ENCODE measurements around the gene AKAP17A.

The AKAP17A gene

DNA sequence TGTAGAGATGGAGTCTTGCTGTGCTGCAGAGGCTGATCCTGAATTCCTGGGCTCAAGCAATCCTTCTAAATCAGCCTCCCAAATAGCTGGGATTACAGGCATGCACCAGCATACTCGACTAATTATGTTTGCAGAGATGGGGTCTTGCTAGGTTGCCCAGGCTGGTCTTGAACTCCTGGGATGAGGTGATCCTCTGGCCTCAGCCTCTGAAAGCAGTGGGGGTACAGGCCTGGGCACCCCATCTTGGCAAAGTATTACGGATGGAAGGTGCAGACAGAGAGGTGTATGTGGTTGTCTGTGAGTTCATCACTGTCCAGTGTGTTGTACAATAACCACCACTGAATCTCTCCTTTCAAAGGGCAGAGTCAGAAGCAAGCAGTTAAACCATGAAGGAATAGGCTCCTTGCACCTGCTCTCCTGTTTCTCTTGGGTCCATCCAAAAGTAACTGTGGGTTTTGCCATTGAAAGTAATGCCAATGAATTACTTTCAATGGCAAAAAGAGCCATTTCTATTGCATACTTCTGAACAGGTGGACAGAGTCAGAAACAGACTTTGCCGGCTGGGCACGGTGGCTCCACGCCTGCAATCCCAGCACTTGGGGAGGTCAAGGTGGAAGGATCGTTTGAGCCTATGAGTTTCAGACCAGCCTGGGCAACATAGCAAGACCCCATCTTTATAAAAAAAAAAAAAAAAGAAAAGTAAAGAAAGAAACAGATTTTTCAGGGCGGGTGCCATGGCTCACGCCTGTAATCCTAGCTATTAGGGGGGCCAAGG is 7.0 kb upstream of the AKAP17A start:
- DNase-seq = no peak

GRCh38 chrX:1587161-1587560 is 4.2 kb upstream of the AKAP17A start:
- no peak for DNase-seq

DNA sequence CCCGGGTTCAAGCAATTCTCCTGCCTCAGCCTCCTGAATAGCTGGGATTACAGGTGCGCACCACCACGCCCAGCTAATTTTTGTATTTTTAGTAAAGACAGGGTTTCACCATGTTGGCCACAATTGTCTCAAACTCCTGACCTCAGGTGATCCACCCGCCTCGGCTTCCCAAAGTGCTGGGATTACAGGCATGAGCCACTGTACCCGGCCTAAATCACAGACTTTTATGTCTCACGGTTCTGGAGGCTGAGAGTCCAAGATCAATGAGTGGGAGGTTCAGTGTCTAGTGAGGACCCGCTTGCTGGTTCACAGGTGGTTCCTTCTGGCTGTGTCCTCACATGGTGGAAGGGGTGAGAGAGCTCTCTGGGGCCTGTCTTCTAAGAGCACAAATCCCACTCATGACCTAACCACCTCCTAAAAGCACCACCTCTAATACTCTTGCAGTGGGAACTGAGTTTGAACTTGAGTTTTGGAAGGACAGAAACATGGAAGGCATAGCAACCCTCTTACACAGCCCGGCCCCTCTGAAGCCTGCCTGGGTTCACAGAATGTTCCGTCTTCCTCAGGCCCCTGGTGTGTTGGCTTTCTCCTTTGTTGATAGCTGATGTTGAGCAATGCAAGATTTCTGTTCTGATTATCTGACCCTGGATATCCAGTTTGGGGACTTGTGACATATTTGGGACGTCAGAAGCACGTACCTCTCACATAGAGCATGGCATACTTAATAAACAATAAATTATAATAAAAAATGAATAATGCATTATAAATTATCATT is 1.9 kb upstream of the AKAP17A start:
- DNase-seq = peak; percentile 82

- no peak for DNase-seq
Observed at GRCh38 chrX:1591863-1592469, 562 bp downstream of the AKAP17A start.

DNA sequence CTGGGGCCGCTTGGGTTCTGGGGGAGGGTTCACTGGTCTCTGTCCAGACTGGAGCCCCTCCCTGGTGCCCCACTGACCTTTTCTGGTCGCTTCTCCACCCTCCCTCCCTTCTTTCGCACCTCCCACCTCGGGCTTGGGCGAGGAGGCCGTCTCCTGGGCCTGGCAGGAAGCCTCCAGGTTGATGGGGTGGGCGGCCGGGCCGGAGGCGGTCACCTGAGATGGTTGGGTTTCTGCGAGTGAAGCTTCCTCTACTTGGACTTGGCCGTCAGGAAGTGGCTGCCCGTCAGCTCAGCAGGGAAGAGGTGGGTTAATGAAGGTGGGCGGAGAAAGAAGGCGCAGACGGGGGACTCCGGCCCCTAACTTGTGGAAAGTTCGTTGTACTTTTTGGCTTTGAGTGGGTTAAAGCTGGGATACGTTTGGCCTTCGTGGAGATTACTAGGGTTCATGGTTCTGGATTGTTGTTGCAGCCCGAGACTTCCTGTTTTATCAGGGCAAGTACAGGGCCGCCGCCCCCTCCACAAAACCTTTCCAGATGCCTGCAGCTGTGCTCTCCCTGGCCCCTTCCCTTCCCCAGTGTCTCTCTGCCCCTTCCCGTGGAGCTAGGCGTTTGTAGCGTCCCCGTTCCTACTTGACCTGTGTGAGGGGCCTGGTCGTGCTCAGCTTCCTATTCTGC is 1.2 kb downstream of the AKAP17A start:
- DNase-seq = peak; percentile 75

DNA sequence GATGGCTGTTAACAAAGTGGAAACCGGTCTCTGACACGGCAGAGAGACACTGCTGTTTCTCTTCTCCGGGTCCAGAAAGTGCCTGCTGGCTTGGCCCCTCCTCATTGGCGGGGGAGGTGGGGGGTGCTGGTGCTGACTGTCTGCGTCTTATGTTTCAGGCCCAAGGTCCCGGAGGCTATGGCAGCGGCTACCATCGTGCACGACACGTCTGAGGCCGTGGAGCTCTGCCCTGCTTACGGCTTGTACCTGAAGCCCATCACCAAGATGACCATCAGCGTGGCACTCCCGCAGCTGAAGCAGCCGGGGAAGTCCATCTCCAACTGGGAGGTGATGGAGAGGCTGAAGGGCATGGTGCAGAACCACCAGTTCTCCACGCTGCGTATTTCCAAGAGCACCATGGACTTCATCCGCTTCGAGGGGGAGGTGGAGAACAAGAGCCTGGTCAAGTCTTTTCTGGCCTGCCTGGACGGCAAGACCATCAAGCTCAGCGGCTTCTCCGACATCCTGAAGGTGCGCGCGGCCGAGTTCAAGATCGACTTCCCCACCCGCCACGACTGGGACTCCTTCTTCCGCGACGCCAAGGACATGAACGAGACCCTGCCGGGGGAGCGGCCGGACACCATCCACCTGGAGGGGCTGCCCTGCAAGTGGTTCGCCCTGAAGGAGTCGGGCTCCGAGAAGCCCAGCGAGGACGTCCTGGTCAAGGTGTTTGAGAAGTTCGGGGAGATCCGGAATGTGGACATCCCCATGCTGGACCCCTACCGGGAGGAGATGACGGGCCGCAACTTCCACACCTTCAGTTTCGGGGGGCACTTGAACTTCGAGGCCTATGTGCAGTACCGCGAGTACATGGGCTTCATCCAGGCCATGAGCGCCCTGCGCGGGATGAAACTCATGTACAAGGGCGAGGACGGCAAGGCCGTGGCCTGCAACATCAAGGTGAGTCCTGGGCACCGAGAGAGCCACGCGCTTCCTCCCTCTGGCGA is 2.2 kb downstream of the AKAP17A start:
- no peak for DNase-seq

- no peak for DNase-seq
Observed at GRCh38 chrX:1595711-1596060, 4.3 kb downstream of the AKAP17A start.

DNA sequence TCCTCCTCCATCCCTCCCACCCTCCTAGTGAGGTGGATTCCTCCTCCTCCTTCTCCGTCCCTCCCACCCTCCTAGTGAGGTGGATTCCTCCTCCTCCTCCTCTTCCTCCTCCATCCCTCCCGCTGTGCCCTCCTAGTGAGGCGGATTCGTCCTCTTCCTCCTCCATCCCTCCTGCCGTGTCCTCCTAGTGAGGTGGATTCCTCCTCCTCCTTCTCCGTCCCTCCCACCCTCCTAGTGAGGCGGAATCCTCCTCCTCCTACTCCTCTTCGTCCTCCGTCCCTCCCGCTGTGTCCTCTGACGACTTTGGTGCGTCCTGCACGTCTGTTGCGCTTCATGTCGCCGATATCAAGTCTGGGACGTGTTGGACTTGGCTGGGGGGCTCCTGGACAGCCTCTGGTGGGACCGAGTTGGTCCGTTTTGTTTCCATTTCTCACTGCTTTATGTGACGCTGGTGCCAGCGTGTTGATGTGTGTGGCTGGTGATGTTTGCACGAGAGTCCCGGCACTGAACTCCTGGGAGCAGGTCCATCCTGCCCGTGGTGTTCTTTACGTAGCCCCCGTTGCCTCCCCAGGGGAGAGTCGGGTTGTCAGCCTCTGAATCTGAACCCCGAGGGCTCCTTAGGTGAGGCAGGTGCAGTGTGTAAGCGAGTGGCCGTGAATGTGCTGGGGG is 5.4 kb downstream of the AKAP17A start:
- no peak for DNase-seq

- no peak for DNase-seq
Observed at GRCh38 chrX:1597345-1598020, 6.1 kb downstream of the AKAP17A start.

DNA sequence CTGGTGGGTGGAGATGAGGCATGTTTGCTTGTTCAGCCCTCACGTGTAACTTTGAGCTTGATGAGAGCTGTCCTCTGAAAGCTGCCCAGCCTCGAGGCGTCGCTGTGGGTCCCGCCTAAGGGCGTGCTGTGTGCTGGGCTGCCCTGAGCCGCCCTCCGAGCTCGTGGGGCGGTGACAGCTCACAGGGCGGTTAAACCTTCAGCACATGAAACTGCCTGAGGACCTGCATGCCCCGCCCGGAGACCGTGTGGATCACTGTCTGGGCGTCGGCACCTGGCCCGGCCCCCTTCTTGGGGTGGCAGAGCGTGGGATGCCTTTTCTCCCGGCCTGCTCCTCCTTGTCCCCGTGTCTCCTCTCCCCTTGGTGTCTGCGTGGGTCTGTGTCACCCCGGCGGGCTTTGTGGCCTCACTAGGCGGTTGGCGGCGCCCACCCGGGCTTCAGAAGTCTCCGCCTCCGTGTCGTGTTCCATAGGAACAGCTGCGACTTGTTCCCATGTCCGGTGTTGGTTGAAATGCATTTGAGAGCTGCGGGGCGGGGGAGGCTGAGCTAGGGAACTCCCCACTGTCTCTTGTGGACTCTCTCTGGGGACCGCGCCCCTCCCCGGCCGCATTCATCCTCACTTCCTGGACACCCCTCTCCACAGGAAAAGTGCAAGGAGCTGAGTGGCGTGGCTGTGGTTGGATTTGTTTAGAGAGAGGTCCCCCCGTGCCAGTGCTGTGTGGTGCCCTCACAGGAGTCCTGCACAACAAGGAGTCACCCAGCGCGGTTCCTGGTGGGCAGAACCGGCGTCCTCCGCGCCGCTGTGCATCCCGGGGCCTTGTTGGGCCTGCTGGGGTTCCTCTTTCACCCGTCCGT is 6.8 kb downstream of the AKAP17A start:
- DNase-seq = peak; percentile 78

GRCh38 chrX:1598876-1599790 is 7.7 kb downstream of the AKAP17A start:
- DNase-seq = no peak

DNA sequence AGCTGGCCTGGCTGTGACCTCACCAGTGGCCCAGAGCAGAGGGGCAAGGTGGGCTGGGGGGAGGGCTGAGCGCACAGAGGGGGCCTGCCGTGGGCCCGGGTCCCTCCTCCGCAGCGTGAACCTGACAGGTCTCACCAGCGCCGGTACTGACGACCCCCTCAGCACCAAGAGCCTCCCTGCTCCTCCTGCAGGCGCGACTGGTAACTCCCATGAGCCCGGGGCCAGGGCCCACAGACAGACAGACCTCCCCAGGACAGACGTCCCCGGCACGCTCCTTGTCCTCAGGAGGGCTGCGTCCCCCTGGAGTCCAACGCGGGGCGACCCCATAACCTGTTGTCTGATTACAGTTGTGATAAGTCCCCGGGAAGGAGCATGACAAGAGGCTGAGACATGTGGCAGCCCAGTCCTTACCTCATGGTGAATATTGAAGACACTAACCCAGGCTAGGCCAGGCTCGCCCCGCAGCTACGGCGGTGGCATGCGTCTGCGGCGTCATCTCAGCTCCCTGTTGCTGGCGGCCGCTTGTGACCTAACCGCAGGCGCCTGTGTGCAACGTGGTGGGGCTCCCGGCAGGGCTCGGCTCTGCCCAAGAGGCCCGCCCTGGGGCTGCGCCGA is 8.5 kb downstream of the AKAP17A start:
- no peak for DNase-seq

GRCh38 chrX:1600406-1601050 is 9.1 kb downstream of the AKAP17A start:
- DNase-seq = no peak

GRCh38 chrX:1601051-1601767 is 9.8 kb downstream of the AKAP17A start:
- DNase-seq = no peak

- DNase-seq = no peak
Observed at GRCh38 chrX:1601768-1602085, 10.3 kb downstream of the AKAP17A start.

DNA sequence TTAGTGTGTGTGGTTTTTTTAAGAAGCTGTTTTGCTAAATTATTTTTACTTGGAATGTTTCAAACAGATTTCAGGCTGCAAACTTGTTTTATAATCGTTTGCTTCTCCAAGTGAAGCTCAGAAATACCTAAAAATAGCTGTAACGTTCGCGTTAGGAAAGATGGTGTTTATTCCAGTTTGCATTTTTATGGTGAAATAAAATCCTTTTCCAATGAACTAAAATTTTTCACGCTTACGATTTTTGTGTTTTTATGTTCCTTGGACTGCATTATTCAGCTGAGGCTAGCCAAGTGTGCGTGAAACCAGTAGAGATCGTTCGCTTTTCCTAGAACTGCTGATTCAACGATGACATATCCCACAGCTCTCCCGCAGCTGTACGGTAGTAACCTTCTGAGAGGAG is 10.9 kb downstream of the AKAP17A start:
- no peak for DNase-seq

- DNase-seq = no peak
Observed at GRCh38 chrX:1606496-1606895, 15.1 kb downstream of the AKAP17A start.

Data from hematopoietic multipotent progenitor cell treated with erythropoietin and hydrocortisone succinate and interleukin-3 and kit ligand, for 4 days (in vitro differentiated cells).